Caco-2 (cell line): ENCODE data around the gene ABL1. TPM values are rescaled to one million over a fixed set of nuclear protein-coding genes. Genes with fewer than 3 reads are reported as not detected.

ENCODE experiments used
- BruUV-seq: library from RNA; stranded (reverse); fragments of 400-500 nt; replicated peaks from 2 replicates; lab custom pipeline; 2021; lab: Mats Ljungman, UMichigan
- CTCF ChIA-PET: fragments of 300-600 bp; sonication (Branson Sonifier 250); formaldehyde crosslinking; loops from one replicate; lab custom pipeline; 2022; ENCODE audit warnings: antibody characterized with exemption; lab: Charles Lee
- POLR2A ChIA-PET: fragments of 300-600 bp; sonication (Branson Sonifier 250); formaldehyde crosslinking; loops from one replicate; lab custom pipeline; 2022; ENCODE audit warnings: antibody characterized with exemption; lab: Charles Lee
- DNase-seq, 2 experiments: peaks; one replicate each; pipeline versions ENCODE4 v3.0.0 to v3.0.0-alpha.2; 2020 to 2022
- H3K27me3 ChIP-seq: replicated peaks from 2 replicates; pipeline ENCODE4 v1.6.0; 2011; ENCODE audit warnings: low read length; ENCODE audit not compliant: control insufficient read depth, insufficient read depth
- H3K36me3 ChIP-seq: 2 replicates; pipeline ENCODE4 v1.5.1; 2011; ENCODE audit warnings: low read length; ENCODE audit not compliant: control insufficient read depth, insufficient read depth
- H3K4me1 ChIP-seq: fragments of 250-450 bp; sonication (Bioruptor Pico); 2 replicates; pipeline ENCODE4 v1.5.1; 2020; ENCODE audit warnings: mild to moderate bottlenecking
- H3K4me3 ChIP-seq: 2 replicates; pipeline ENCODE4 v1.5.1; 2011; ENCODE audit warnings: low read depth, mild to moderate bottlenecking, control low read depth, low read length
- H3K9me3 ChIP-seq: fragments of 250-450 bp; sonication (Bioruptor Pico); 2 replicates; pipeline ENCODE4 v1.5.1; 2020; ENCODE audit warnings: mild to moderate bottlenecking, moderate library complexity
- H3K27ac Mint-ChIP-seq: one replicate; pipeline ENCODE4 v1.8.0; 2022; ENCODE audit warnings: mixed read lengths; ENCODE audit not compliant: unreplicated experiment
- H3K27me3 Mint-ChIP-seq: one replicate; pipeline ENCODE4 v1.8.0; 2022; ENCODE audit warnings: mixed read lengths; ENCODE audit not compliant: insufficient read depth, unreplicated experiment
- H3K36me3 Mint-ChIP-seq: one replicate; pipeline ENCODE4 v1.8.0; 2022; ENCODE audit warnings: mild to moderate bottlenecking, mixed read lengths; ENCODE audit not compliant: insufficient read depth, unreplicated experiment
- H3K4me1 Mint-ChIP-seq: one replicate; pipeline ENCODE4 v1.8.0; 2022; ENCODE audit warnings: low read depth, mixed read lengths; ENCODE audit not compliant: unreplicated experiment
- H3K4me3 Mint-ChIP-seq: one replicate; pipeline ENCODE4 v1.8.0; 2022; ENCODE audit warnings: mild to moderate bottlenecking, moderate library complexity, mixed read lengths; ENCODE audit not compliant: unreplicated experiment
- H3K9me3 Mint-ChIP-seq: one replicate; pipeline ENCODE4 v1.8.0; 2022; ENCODE audit warnings: mixed read lengths; ENCODE audit not compliant: unreplicated experiment
- CTCF ChIP-seq, 2 experiments: fragments of 200-600 bp in 1 of 2; IDR thresholded peaks; 1 replicate in 1 of 2; 2 replicates in 1 of 2; pipeline versions ENCODE4 v1.5.1 to v1.8.0; 2011 to 2022; ENCODE audit warnings: antibody characterized with exemption in 1 of 2, control low read depth in 1 of 2, inconsistent platforms in 1 of 2, low read depth in 1 of 2, low read length in 1 of 2, mild to moderate bottlenecking in 1 of 2, moderate library complexity in 1 of 2; ENCODE audit not compliant: insufficient read depth in 1 of 2, severe bottlenecking in 1 of 2, unreplicated experiment in 1 of 2
- intact Hi-C: fragments of 100-400 bp; cut with micrococcal nuclease; formaldehyde crosslinking; loops from one replicate; pipeline ENCODE4 v1.10.0; 2022; ENCODE audit not compliant: unreplicated experiment
- total RNA-seq: library from RNA; stranded (reverse); gene quantifications from 2 replicates; pipeline ENCODE4 v1.2.3, GENCODE V29; 2022

The ABL1 gene
- total RNA-seq, 1 experiment from 2014 or later: 55.2 TPM

- intact Hi-C loops: no loop called here
- H3K4me3 Mint-ChIP-seq: no peak overlapping the region
- CTCF ChIA-PET: no interaction called here
- no peak for TF ChIP-seq CTCF (IDR thresholded peaks at IDR 0.05; ENCODE audit: insufficient read depth in 1 of 2, low read depth in 1 of 2, low read length in 1 of 2, severe bottlenecking in 1 of 2, unreplicated experiment in 1 of 2)
- H3K27me3 Mint-ChIP-seq: peaks cover 2% of the 10 kb centered on the region
- no peaks in the 10 kb centered on the region for H3K9me3 Mint-ChIP-seq
- no peak for DNase-seq
- no peaks in the 10 kb centered on the region for H3K4me1 Mint-ChIP-seq
- no peaks in the 10 kb centered on the region for H3K36me3 ChIP-seq
- H3K27me3 ChIP-seq: no peaks in the 10 kb centered on the region
- no peak overlapping the region for H3K27ac Mint-ChIP-seq
- no peaks in the 10 kb centered on the region for H3K9me3 ChIP-seq
- no peaks in the 10 kb centered on the region for H3K4me1 ChIP-seq
- POLR2A ChIA-PET: interaction anchor here (0.5 kb wide), 1 partner anchor 22 kb away, joined by 8 read pairs; no protein-coding TSS in a partner anchor
- BruUV-seq: no TSS peak
- no peaks in the 10 kb centered on the region for H3K36me3 Mint-ChIP-seq
- H3K4me3 ChIP-seq: no peak overlapping the region
Observed at GRCh38 chr9:130905902-130906734, 71.1 kb downstream of the ABL1 start.

- Mint-ChIP-seq H3K27me3 (peaks cover 2% of the 10 kb centered on the region), H3K4me1 (no peaks in the 10 kb centered on the region), H3K27ac (no peak overlapping the region), H3K4me3 (no peak overlapping the region), H3K36me3 (no peaks in the 10 kb centered on the region), H3K9me3 (no peaks in the 10 kb centered on the region)
- DNase-seq: no peak
- ChIA-PET CTCF (no interaction called here), POLR2A (no interaction called here)
- BruUV-seq: no TSS peak
- no peaks in the 10 kb centered on the region for H3K9me3 ChIP-seq
- no peak overlapping the region for H3K4me3 ChIP-seq
- intact Hi-C loops: no loop called here
- H3K27me3 ChIP-seq: no peaks in the 10 kb centered on the region
- no peaks in the 10 kb centered on the region for H3K36me3 ChIP-seq
- no peaks in the 10 kb centered on the region for H3K4me1 ChIP-seq
- TF ChIP-seq CTCF (IDR thresholded peaks at IDR 0.05; ENCODE audit: insufficient read depth in 1 of 2, low read depth in 1 of 2, low read length in 1 of 2, severe bottlenecking in 1 of 2, unreplicated experiment in 1 of 2): no peak
Observed at GRCh38 chr9:130906735-130907416, 71.8 kb downstream of the ABL1 start.

DNA sequence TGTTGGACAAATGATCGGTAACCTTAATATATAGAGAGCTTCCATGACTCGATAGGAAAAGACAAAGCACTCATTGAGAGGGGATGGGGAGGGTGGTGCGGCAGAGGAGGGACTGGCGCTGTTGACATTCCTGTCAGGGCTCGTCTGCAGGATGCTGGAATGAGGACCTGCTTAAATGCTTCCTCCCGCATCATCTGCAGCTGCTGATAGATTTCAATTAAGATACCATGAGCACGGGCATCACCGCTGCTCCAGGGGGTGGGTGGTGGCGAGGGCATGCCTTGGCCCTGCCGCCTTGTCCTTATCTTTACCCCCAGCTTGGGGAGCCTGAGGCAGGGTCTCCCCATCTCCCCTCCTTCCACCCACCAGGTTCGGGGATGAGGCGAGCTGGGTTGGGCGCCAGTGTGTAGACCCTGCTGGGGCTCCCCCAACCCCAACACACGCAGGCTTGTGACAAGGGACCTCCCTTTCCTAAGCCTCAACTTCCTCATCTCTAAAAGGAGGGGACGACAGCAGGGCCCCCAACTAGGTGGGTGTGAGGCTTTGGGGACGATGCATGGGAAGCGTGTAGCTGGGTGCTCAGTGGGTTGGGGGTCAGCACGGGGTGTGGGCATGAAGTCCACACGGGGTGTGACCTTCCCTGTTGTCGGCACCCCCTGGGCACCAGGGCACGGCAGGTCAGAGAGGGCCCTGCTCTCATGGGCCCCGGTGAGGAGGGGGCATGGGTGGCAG lies 73.3 kb downstream of the ABL1 start:
- H3K4me1 ChIP-seq: no peaks in the 10 kb centered on the region
- H3K4me3 Mint-ChIP-seq: no peak overlapping the region
- H3K4me1 Mint-ChIP-seq: no peaks in the 10 kb centered on the region
- POLR2A ChIA-PET: no interaction called here
- no peaks in the 10 kb centered on the region for H3K27me3 ChIP-seq
- H3K36me3 ChIP-seq: no peaks in the 10 kb centered on the region
- no TSS peak for BruUV-seq
- TF ChIP-seq CTCF (IDR thresholded peaks at IDR 0.05; ENCODE audit: insufficient read depth in 1 of 2, low read depth in 1 of 2, low read length in 1 of 2, severe bottlenecking in 1 of 2, unreplicated experiment in 1 of 2): no peak
- intact Hi-C loops: no loop called here
- peaks cover 2% of the 10 kb centered on the region for H3K27me3 Mint-ChIP-seq
- no peak for DNase-seq
- H3K4me3 ChIP-seq: no peak overlapping the region
- no peak overlapping the region for H3K27ac Mint-ChIP-seq
- H3K9me3 ChIP-seq: no peaks in the 10 kb centered on the region
- H3K36me3 Mint-ChIP-seq: no peaks in the 10 kb centered on the region
- H3K9me3 Mint-ChIP-seq: no peaks in the 10 kb centered on the region
- CTCF ChIA-PET: no interaction called here
